Neuronal stem cell (in vitro differentiated cells): ENCODE data around the gene CYSRT1.
"Not testable (repeated sequence)": the region's sequence is repeated elsewhere in the genome, so short reads cannot be mapped to it uniquely, and the experiment has no call there.

Experiments
- DNase-seq: peaks from one replicate; pipeline ENCODE4 v3.0.0-alpha.2; 2013; ENCODE audit warnings: low spot score
- H2AFZ ChIP-seq: one replicate; pipeline ENCODE4 v1.6.1; 2013; ENCODE audit warnings: mild to moderate bottlenecking, low read length, inconsistent platforms
- H2AK5ac ChIP-seq: 2 replicates; pipeline ENCODE4 v1.6.1; 2013; ENCODE audit warnings: low read depth, mild to moderate bottlenecking, inconsistent platforms, low read length, moderate library complexity, mixed read lengths
- H2BK120ac ChIP-seq: 2 replicates; pipeline ENCODE4 v1.6.1; 2013; ENCODE audit warnings: low read depth, mild to moderate bottlenecking, inconsistent platforms, low read length, moderate library complexity, mixed read lengths
- H2BK12ac ChIP-seq: one replicate; pipeline ENCODE4 v1.6.1; 2013; ENCODE audit warnings: low read length, inconsistent platforms
- H2BK15ac ChIP-seq: 2 replicates; pipeline ENCODE4 v1.6.1; 2013; ENCODE audit warnings: mild to moderate bottlenecking, low read length, inconsistent platforms, mixed read lengths
- H2BK5ac ChIP-seq: one replicate; pipeline ENCODE4 v1.6.1; 2013; ENCODE audit warnings: inconsistent platforms, mild to moderate bottlenecking, low read length, moderate library complexity
- H3K14ac ChIP-seq: one replicate; pipeline ENCODE4 v1.6.1; 2013; ENCODE audit warnings: low read length, inconsistent platforms
- H3K18ac ChIP-seq: 2 replicates; pipeline ENCODE4 v1.6.1; 2013; ENCODE audit warnings: low read length, inconsistent platforms
- H3K23ac ChIP-seq: 2 replicates; pipeline ENCODE4 v1.6.1; 2013; ENCODE audit warnings: low read depth, mild to moderate bottlenecking, mixed read lengths, low read length, inconsistent platforms; ENCODE audit not compliant: poor library complexity
- H3K27ac ChIP-seq: replicated peaks from 3 replicates; pipeline ENCODE4 v1.5.1; 2013; ENCODE audit warnings: low read length, inconsistent platforms
- H3K27me3 ChIP-seq, 3 experiments: 2 replicates each; pipeline ENCODE4 v1.6.1; 2013; ENCODE audit warnings: low read length in 3 of 3, mild to moderate bottlenecking in 2 of 3, inconsistent platforms in 1 of 3, low read depth in 1 of 3, mixed read lengths in 1 of 3, moderate library complexity in 1 of 3; ENCODE audit not compliant: control insufficient read depth in 3 of 3, insufficient read depth in 3 of 3
- H3K36me3 ChIP-seq, 2 donors: replicated peaks in 1 of 2; 2 replicates each; pipeline ENCODE4 v1.6.1; 2013; ENCODE audit warnings: low read length in 2 of 2; ENCODE audit not compliant: control insufficient read depth in 2 of 2, insufficient read depth in 2 of 2
- H3K4ac ChIP-seq: 2 replicates; pipeline ENCODE4 v1.6.1; 2013; ENCODE audit warnings: inconsistent platforms, mild to moderate bottlenecking, low read length, moderate library complexity
- H3K4me1 ChIP-seq, 2 donors: 1 replicate in 1 of 2; 2 replicates in 1 of 2; pipeline ENCODE4 v1.6.1; 2013; ENCODE audit warnings: low read length in 2 of 2, low read depth in 1 of 2; ENCODE audit not compliant: control insufficient read depth in 2 of 2, insufficient read depth in 1 of 2
- H3K4me2 ChIP-seq: one replicate; pipeline ENCODE4 v1.6.1; 2013; ENCODE audit warnings: mild to moderate bottlenecking, low read length, inconsistent platforms; ENCODE audit not compliant: insufficient read depth, poor library complexity, severe bottlenecking
- H3K4me3 ChIP-seq, 2 donors: 2 replicates each; pipeline ENCODE4 v1.5.1; 2013; ENCODE audit warnings: low read length in 2 of 2, mild to moderate bottlenecking in 2 of 2, inconsistent platforms in 1 of 2, moderate library complexity in 1 of 2
- H3K79me1 ChIP-seq: one replicate; pipeline ENCODE4 v1.6.1; 2013; ENCODE audit warnings: low read depth, mild to moderate bottlenecking, inconsistent platforms, low read length, moderate library complexity
- H3K9ac ChIP-seq: one replicate; pipeline ENCODE4 v1.6.1; 2013; ENCODE audit warnings: mild to moderate bottlenecking, low read depth, low read length, inconsistent platforms; ENCODE audit not compliant: poor library complexity
- H3K9me3 ChIP-seq, 2 donors: replicated peaks in 1 of 2; 2 replicates each; pipeline versions ENCODE3 to v1.6.1; 2013; ENCODE audit warnings: low read length in 2 of 2, mild to moderate bottlenecking in 2 of 2, inconsistent platforms in 1 of 2, low read depth in 1 of 2, mixed read lengths in 1 of 2, moderate library complexity in 1 of 2; ENCODE audit not compliant: control insufficient read depth in 2 of 2, insufficient read depth in 1 of 2
- H4K8ac ChIP-seq: one replicate; pipeline ENCODE4 v1.6.1; 2013; ENCODE audit warnings: low read depth, mild to moderate bottlenecking, inconsistent platforms, low read length, moderate library complexity
- H4K91ac ChIP-seq: one replicate; pipeline ENCODE4 v1.6.1; 2013; ENCODE audit warnings: low read length, low read depth, mild to moderate bottlenecking, inconsistent platforms; ENCODE audit not compliant: poor library complexity
- WGBS, 2 donors: extraction: QIAGEN DNeasy Blood & Tissue Kit; methylation state at CpG; one replicate each; pipeline ENCODE4 v1.1.7; 2013; ENCODE audit warnings: missing lambda C conversion rate in 2 of 2, mixed read lengths in 1 of 2; ENCODE audit not compliant: insufficient read length in 2 of 2, insufficient replicate concordance in 1 of 2; ENCODE audit errors: extremely low coverage in 2 of 2; 5-methylcytosine and 5-hydroxymethylcytosine counted together

Gene CYSRT1

GRCh38 chr9:137242269-137243203 is 17.6 kb downstream of the CYSRT1 start:
- no CpG with 5 or more reads among the region's 36 CpGs for WGBS, 2 donors
- Histone ChIP-seq H2BK15ac (no peak overlapping the region), H3K4me2 (peak overlapping the region; percentile 84), H3K9me3 (no peaks in the 10 kb centered on the region), H3K18ac (no peak overlapping the region), H4K91ac (no peak overlapping the region), H2BK12ac (no peak overlapping the region), H3K23ac (peak overlapping the region; percentile 83), H3K36me3 (peaks cover 19 to 32% of the 10 kb centered on the region in 2 donors), H3K9ac (peak overlapping the region; percentile 45), H3K27me3 (peaks cover 0 to 2% (median 0%) of the 10 kb centered on the region in 3 experiments), H2BK120ac (no peak overlapping the region), H3K79me1 (peaks cover 27% of the 10 kb centered on the region), H3K4me3 (peak overlapping the region; percentile 90 to 96), H2AK5ac (no peak overlapping the region), H4K8ac (no peak overlapping the region), H3K14ac (no peak overlapping the region), H3K27ac (no peak overlapping the region), H2BK5ac (no peak overlapping the region), H3K4me1 (peaks cover 18 to 20% of the 10 kb centered on the region in 2 donors), H3K4ac (no peak overlapping the region), H2AFZ (no peak overlapping the region)
- DNase-seq: no peak

- peaks cover 18 to 24% of the 10 kb centered on the region in 2 donors for H3K4me1 ChIP-seq
- H3K14ac ChIP-seq, H2BK120ac ChIP-seq, H3K9me3 ChIP-seq, H3K27me3 ChIP-seq, H2AFZ ChIP-seq, DNase-seq, H2BK12ac ChIP-seq, H2AK5ac ChIP-seq, H3K4ac ChIP-seq, H2BK15ac ChIP-seq, H3K27ac ChIP-seq, H3K4me2 ChIP-seq, H3K18ac ChIP-seq, H4K91ac ChIP-seq, H2BK5ac ChIP-seq: not testable (repeated sequence)
- H3K4me3 ChIP-seq: peak overlapping the region in 1 of 2 donors; percentile 25
- peak overlapping the region; percentile 43 for H4K8ac ChIP-seq
- peak overlapping the region; percentile 70 for H3K9ac ChIP-seq
- peak overlapping the region; percentile 95 for H3K23ac ChIP-seq
- WGBS, 2 donors: no CpG with 5 or more reads among the region's 18 CpGs
- H3K79me1 ChIP-seq: peaks cover 23% of the 10 kb centered on the region
- peaks cover 19 to 32% of the 10 kb centered on the region in 2 donors for H3K36me3 ChIP-seq
Measured at GRCh38 chr9:137243266-137243625, 18.3 kb downstream of the CYSRT1 start.

- peak overlapping the region; percentile 49 for H2BK15ac ChIP-seq
- H2BK120ac ChIP-seq: no peak overlapping the region
- no peak overlapping the region for H3K18ac ChIP-seq
- peaks cover 0 to 2% (median 0%) of the 10 kb centered on the region in 3 experiments for H3K27me3 ChIP-seq
- H2BK12ac ChIP-seq: no peak overlapping the region
- H3K9ac ChIP-seq: peak overlapping the region; percentile 70
- H3K9me3 ChIP-seq: no peaks in the 10 kb centered on the region
- H3K4ac ChIP-seq: no peak overlapping the region
- no CpG with 5 or more reads among the region's 15 CpGs for WGBS, 2 donors
- no peak overlapping the region for H3K27ac ChIP-seq
- H3K14ac ChIP-seq: no peak overlapping the region
- H2BK5ac ChIP-seq: no peak overlapping the region
- peak overlapping the region; percentile 15 for H2AK5ac ChIP-seq
- no peak overlapping the region for H4K8ac ChIP-seq
- peak overlapping the region; percentile 18 for H3K4me2 ChIP-seq
- peak overlapping the region in 1 of 2 donors; percentile 25 for H3K4me3 ChIP-seq
- H4K91ac ChIP-seq: no peak overlapping the region
- H3K79me1 ChIP-seq: peaks cover 20% of the 10 kb centered on the region
- DNase-seq: no peak
- peaks cover 16 to 22% of the 10 kb centered on the region in 2 donors for H3K4me1 ChIP-seq
- no peak overlapping the region for H2AFZ ChIP-seq
- H3K23ac ChIP-seq: peak overlapping the region; percentile 95
- H3K36me3 ChIP-seq: peaks cover 19 to 29% of the 10 kb centered on the region in 2 donors
Measured at GRCh38 chr9:137243626-137244485, 18.9 kb downstream of the CYSRT1 start.
